Hepatocyte (in vitro differentiated cells): ENCODE results near the gene ESPL1. TPM values are rescaled to one million over a fixed set of nuclear protein-coding genes. Genes with fewer than 3 reads are reported as not detected.
"Not testable (repeated sequence)": the region's sequence is repeated elsewhere in the genome, so short reads cannot be mapped to it uniquely, and the experiment has no call there.

Source experiments
- DNase-seq: peaks from one replicate; pipeline ENCODE4 v3.0.0-alpha.2; 2016; ENCODE audit warnings: low spot score
- H2AFZ ChIP-seq: fragments of 200-600 bp; sonication (generic); 2 replicates; pipeline ENCODE4 v1.6.0; 2016; ENCODE audit warnings: antibody characterized with exemption, mild to moderate bottlenecking
- H3K27ac ChIP-seq: fragments of 200-600 bp; sonication (generic); 2 replicates; pipeline ENCODE4 v1.5.1; 2016; ENCODE audit warnings: mild to moderate bottlenecking
- H3K27me3 ChIP-seq: fragments of 200-600 bp; sonication (generic); 2 replicates; pipeline ENCODE4 v1.6.1; 2016
- H3K36me3 ChIP-seq: fragments of 200-600 bp; sonication (generic); replicated peaks from 2 replicates; pipeline ENCODE4 v1.5.1; 2016; ENCODE audit warnings: low read depth; ENCODE audit not compliant: insufficient read depth
- H3K4me1 ChIP-seq: fragments of 200-600 bp; sonication (generic); 2 replicates; pipeline ENCODE4 v1.5.1; 2016; ENCODE audit warnings: mild to moderate bottlenecking, moderate library complexity; ENCODE audit not compliant: insufficient read depth
- H3K4me2 ChIP-seq: fragments of 200-600 bp; sonication (generic); 2 replicates; pipeline ENCODE4 v1.6.0; 2016
- H3K4me3 ChIP-seq: fragments of 200-600 bp; sonication (generic); 2 replicates; pipeline ENCODE4 v1.5.1; 2016; ENCODE audit warnings: mild to moderate bottlenecking
- H3K79me2 ChIP-seq: fragments of 200-600 bp; sonication (generic); 2 replicates; pipeline ENCODE4 v1.6.0; 2017; ENCODE audit warnings: mild to moderate bottlenecking
- H3K9me2 ChIP-seq: fragments of 200-600 bp; sonication (generic); replicated peaks from 2 replicates; pipeline ENCODE4 v1.6.0; 2017; ENCODE audit warnings: mild to moderate bottlenecking; ENCODE audit not compliant: insufficient read depth
- H3K9me3 ChIP-seq: fragments of 200-600 bp; sonication (generic); 2 replicates; pipeline ENCODE4 v1.5.1; 2016; ENCODE audit warnings: low read depth, mild to moderate bottlenecking
- H4K20me1 ChIP-seq: fragments of 200-600 bp; sonication (generic); 2 replicates; pipeline ENCODE4 v1.6.0; 2016; ENCODE audit warnings: mild to moderate bottlenecking; ENCODE audit not compliant: insufficient read depth, poor library complexity, severe bottlenecking
- EZH2 ChIP-seq: fragments of 200-600 bp; sonication (generic); IDR thresholded peaks from 2 replicates; pipeline ENCODE4 v1.6.1; 2016; ENCODE audit warnings: antibody characterized with exemption, mild to moderate bottlenecking, borderline replicate concordance
- EZH2phosphoT487 ChIP-seq: fragments of 200-600 bp; sonication (generic); IDR thresholded peaks from one replicate; pipeline ENCODE4 v1.6.1; 2018; ENCODE audit warnings: antibody characterized with exemption, mild to moderate bottlenecking, low read depth, moderate library complexity; ENCODE audit not compliant: unreplicated experiment, severe bottlenecking
- WGBS: methylation state at CpG from one replicate; pipeline ENCODE4 v1.1.6; 2016; ENCODE audit warnings: low lambda C conversion rate; ENCODE audit errors: missing lambda C conversion rate; 5-methylcytosine and 5-hydroxymethylcytosine counted together
- polyA plus RNA-seq: library from polyadenylated mRNA; unstranded; fragments of >200 nt; fragmentation: Nextera tagmentation; extraction: Ambion mirVana; gene quantifications from 2 replicates; pipeline ENCODE4 v1.2.1, GENCODE V29; 2016
- total RNA-seq: library from RNA; depleted of rRNA; stranded (reverse); fragments of >200 nt; gene quantifications from 2 replicates; pipeline ENCODE4 v1.2.3, GENCODE V29; 2014
- TF ChIP-seq, protein P1 (sequence below): fragments of 200-600 bp; sonication (generic); IDR thresholded peaks from 2 replicates; pipeline ENCODE4 v1.5.1; 2016; ENCODE audit warnings: antibody characterized with exemption, mild to moderate bottlenecking; ENCODE audit not compliant: poor library complexity

Gene ESPL1
- total and polyA plus RNA-seq, 2 experiments from 2014 or later, result 5.8 to 7.6 TPM

DNA sequence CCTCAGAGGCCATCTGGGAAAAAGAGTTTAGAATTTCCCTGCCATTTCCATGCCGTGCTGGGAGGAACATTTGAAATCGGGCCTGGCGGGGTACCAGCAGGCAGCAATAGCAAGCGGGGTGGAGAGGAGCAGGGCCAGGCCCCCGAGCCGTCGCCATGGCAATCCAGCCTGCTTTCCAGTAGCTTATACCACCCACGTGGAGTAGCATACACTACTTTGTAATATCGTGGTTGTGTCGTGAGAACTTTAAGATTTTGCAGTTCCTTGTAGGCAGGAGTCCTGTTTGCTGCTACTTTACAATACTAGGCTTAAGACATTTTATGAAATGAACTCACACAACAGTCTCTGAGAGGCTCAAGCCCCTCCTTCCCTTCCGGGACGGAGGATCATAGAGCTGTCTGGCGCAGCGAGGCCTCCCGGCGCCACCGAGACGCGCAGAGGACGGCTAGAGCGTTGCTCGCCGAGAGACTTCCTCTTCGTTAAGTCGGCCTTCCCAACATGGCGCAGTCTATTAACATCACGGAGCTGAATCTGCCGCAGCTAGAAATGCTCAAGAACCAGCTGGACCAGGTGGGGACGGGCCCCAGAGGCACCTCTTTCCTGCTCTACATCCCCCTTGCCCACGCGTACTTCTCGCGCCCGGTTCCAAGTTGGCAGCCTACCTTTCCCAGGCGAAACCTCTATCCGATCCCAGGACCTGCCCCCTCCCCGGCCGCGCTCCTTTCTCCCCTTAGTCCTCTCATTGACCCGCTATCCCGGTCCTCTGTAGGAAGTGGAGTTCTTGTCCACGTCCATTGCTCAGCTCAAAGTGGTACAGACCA, 27.2 kb downstream of the ESPL1 start, which contains the start of gene PFDN5:
PFDN5 (plus strand) TSS at position 473 of the 821 bp plus-strand sequence; CDS start at position 499, 26 bp downstream.
- WGBS, result 3% methylated on average over 42 of the region's 42 CpGs

DNA sequence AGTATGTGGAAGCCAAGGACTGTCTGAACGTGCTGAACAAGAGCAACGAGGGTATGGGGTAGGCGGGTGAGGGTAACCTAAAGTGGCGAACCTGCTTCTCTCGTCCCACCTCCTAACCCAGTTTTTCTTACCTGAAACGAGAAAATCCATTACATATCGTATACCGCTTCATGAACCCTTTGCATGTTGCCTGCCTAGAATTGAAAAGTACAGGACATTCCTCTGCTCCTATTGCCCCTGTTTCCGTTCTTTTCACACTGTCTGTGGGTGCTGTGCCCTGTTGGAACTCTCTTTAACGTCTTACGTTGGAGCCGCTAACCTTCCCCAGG, 27.8 kb downstream of the ESPL1 start:
- no peaks in the 10 kb centered on the region for H3K27me3 ChIP-seq
- H3K4me1 ChIP-seq, result peaks cover 30% of the 10 kb centered on the region
- no peaks in the 10 kb centered on the region for H4K20me1 ChIP-seq
- H3K4me3 ChIP-seq, result peak overlapping the region; percentile 50
- H2AFZ ChIP-seq, result peak overlapping the region; percentile 47
- no peaks in the 10 kb centered on the region for H3K36me3 ChIP-seq
- peak overlapping the region; percentile 79 for H3K4me2 ChIP-seq
- H3K9me3 ChIP-seq, result no peaks in the 10 kb centered on the region
- TF ChIP-seq EZH2 (no peak), EZH2phosphoT487 (no peak)
- TF ChIP-seq, protein P1, sequence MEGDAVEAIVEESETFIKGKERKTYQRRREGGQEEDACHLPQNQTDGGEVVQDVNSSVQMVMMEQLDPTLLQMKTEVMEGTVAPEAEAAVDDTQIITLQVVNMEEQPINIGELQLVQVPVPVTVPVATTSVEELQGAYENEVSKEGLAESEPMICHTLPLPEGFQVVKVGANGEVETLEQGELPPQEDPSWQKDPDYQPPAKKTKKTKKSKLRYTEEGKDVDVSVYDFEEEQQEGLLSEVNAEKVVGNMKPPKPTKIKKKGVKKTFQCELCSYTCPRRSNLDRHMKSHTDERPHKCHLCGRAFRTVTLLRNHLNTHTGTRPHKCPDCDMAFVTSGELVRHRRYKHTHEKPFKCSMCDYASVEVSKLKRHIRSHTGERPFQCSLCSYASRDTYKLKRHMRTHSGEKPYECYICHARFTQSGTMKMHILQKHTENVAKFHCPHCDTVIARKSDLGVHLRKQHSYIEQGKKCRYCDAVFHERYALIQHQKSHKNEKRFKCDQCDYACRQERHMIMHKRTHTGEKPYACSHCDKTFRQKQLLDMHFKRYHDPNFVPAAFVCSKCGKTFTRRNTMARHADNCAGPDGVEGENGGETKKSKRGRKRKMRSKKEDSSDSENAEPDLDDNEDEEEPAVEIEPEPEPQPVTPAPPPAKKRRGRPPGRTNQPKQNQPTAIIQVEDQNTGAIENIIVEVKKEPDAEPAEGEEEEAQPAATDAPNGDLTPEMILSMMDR, result no peak
- H3K27ac ChIP-seq, result peak overlapping the region; percentile 88
- WGBS, result 3% methylated on average over 12 of the region's 12 CpGs
- peaks cover 32% of the 10 kb centered on the region for H3K79me2 ChIP-seq
- H3K9me2 ChIP-seq, result no peaks in the 10 kb centered on the region
- DNase-seq, result no peak

More for the DNA sequence above, 27.2 kb downstream of the ESPL1 start, which contains the start of gene PFDN5:
- H3K4me2 ChIP-seq, result peak within 1 kb of the TSS; percentile 79
- H3K9me3 ChIP-seq, result no peaks in the 10 kb centered on the region
- peak; percentile 93 for DNase-seq
- TF ChIP-seq EZH2, result no peak
- no peaks in the 10 kb centered on the region for H4K20me1 ChIP-seq
- H3K27me3 ChIP-seq, result no peaks in the 10 kb centered on the region
- H3K4me3 ChIP-seq, result peak within 1 kb of the TSS; percentile 50
- no peaks in the 10 kb centered on the region for H3K9me2 ChIP-seq
- no peaks in the 10 kb centered on the region for H3K36me3 ChIP-seq
- H3K27ac ChIP-seq, result peak within 1 kb of the TSS; percentile 88
- H2AFZ ChIP-seq, result peak within 1 kb of the TSS; percentile 79
- peaks cover 24% of the 10 kb centered on the region for H3K4me1 ChIP-seq
- peaks cover 26% of the 10 kb centered on the region for H3K79me2 ChIP-seq

DNA sequence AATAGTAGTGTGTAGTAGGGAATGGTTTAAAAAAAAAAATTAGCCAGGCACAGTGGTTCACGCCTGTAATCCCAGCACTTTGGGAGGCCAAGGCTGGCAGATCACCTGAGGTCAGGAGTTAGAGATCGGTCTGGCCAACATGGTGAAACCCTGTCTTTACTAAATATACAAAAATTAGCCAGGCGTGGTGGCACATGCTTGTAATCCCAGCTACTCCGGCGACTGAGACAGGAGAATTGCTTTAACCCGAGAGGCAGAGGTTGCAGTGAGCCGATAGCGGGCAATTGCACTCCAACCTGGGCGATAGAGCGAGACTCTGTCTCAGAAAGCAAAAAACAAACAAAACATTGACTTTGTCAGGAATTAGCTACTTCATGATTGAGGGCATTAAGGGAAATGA, 29.0 kb downstream of the ESPL1 start:
- H4K20me1 ChIP-seq, DNase-seq, H3K4me3 ChIP-seq, H3K27me3 ChIP-seq, H3K9me3 ChIP-seq, H3K4me2 ChIP-seq, H3K36me3 ChIP-seq, H3K27ac ChIP-seq, H2AFZ ChIP-seq, H3K9me2 ChIP-seq: not testable (repeated sequence)
- Histone ChIP-seq H3K79me2 (peaks cover 44% of the 10 kb centered on the region), H3K4me1 (peaks cover 30% of the 10 kb centered on the region)
- 97% methylated on average over 10 of the region's 10 CpGs for WGBS

DNA sequence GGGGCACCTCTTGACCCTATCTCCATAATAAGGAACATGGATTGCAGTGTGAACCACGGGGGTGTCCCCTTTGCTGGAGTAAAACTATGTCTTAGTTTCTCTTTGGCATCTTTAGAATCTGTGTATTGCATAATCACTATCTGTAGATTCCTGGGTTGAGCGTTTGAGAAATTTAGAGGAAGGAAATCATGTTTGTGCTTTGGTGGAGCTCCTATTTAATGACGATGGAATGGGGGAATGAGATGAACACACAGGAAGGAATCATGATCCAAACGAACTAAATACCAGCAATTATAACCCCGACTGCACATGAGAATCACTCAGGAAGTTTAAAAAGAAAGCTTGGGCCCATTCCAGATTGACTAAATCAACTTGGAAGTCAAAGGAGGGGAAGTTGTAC, 30.1 kb downstream of the ESPL1 start:
- Histone ChIP-seq H3K4me3 (no peak overlapping the region), H3K4me2 (no peak overlapping the region), H3K27me3 (no peaks in the 10 kb centered on the region), H3K4me1 (peaks cover 30% of the 10 kb centered on the region), H4K20me1 (no peaks in the 10 kb centered on the region), H3K36me3 (no peaks in the 10 kb centered on the region), H3K9me2 (no peaks in the 10 kb centered on the region), H2AFZ (no peak overlapping the region), H3K27ac (peak overlapping the region; percentile 87), H3K9me3 (no peaks in the 10 kb centered on the region), H3K79me2 (peaks cover 47% of the 10 kb centered on the region)
- no peak for DNase-seq
- TF ChIP-seq, protein P1, result no peak
- no peak for TF ChIP-seq EZH2phosphoT487
- no peak for TF ChIP-seq EZH2
- 79% methylated on average over 5 of the region's 5 CpGs for WGBS
